K562 (cell line): ENCODE measurements around the gene SELENOO. TPM values are rescaled to one million over a fixed set of nuclear protein-coding genes. Genes with fewer than 3 reads are reported as not detected.

ENCODE experiments used
- ATAC-seq: fragments of 200-7000 bp; cut with Tn5 transposase; 3 replicates; pipeline ENCODE4 v1.9.1; 2020; ENCODE audit warnings: moderate library complexity
- BruUV-seq: library from RNA; stranded (reverse); fragments of 400-500 nt; replicated peaks from 2 replicates; lab custom pipeline; 2021; lab: Mats Ljungman, UMichigan
- CTCF ChIA-PET: fragments of 300-600 bp; formaldehyde crosslinking; extraction: SDS; loops from one replicate; lab custom pipeline; 2021; ENCODE audit warnings: low intra/inter-chr PET ratio; lab: Yijun Ruan, JAX
- POLR2A ChIA-PET: fragments of 300-600, 350-650 bp; sonication (Branson Sonifier 250); formaldehyde crosslinking; extraction: SDS; loops from one replicate; lab custom pipeline; 2021; ENCODE audit warnings: antibody characterized with exemption, inconsistent platforms; lab: Yijun Ruan, JAX
- DNase-seq, 4 experiments: peaks; one replicate each; pipeline versions ENCODE4 v3.0.0 to v3.0.0-alpha.2; 2011 to 2018; ENCODE audit warnings: low spot score in 3 of 4, mixed read lengths in 3 of 4; ENCODE audit errors: extremely low read depth in 1 of 4
- FAIRE-seq: peaks from 2 replicates; lab custom pipeline; 2011; peaks lifted over from hg19 to GRCh38; lab: Jason Lieb, UNC
- H2AFZ ChIP-seq: 2 replicates; pipeline ENCODE4 v1.6.0; 2011; ENCODE audit warnings: low read depth, low read length, control low read depth, inconsistent platforms
- H3K27ac ChIP-seq: fragments of 200-600 bp; 3 replicates; pipeline ENCODE4 v1.8.0; 2011; ENCODE audit warnings: low read depth, mild to moderate bottlenecking, control low read depth, inconsistent platforms, low read length, moderate library complexity, mixed read lengths; ENCODE audit errors: extremely low read depth
- H3K27me3 ChIP-seq, 2 experiments: fragments of 300-600 bp in 1 of 2; 2 replicates in 1 of 2; 3 replicates in 1 of 2; pipeline versions ENCODE4 v1.6.0 to v1.8.0; 2011; ENCODE audit warnings: inconsistent platforms in 2 of 2, low read length in 2 of 2, mild to moderate bottlenecking in 1 of 2, mixed read lengths in 1 of 2, moderate library complexity in 1 of 2; ENCODE audit not compliant: control insufficient read depth in 2 of 2, insufficient read depth in 2 of 2
- H3K36me3 ChIP-seq: fragments of 300-600 bp; 3 replicates; pipeline ENCODE4 v1.8.0; 2011; ENCODE audit warnings: mild to moderate bottlenecking, low read length, inconsistent platforms; ENCODE audit not compliant: control insufficient read depth, insufficient read depth
- H3K4me1 ChIP-seq, 2 experiments: fragments of 200-600 bp in 1 of 2; replicated peaks in 1 of 2; 2 replicates in 1 of 2; 3 replicates in 1 of 2; pipeline versions ENCODE4 v1.5.1 to v1.8.0; 2011; ENCODE audit warnings: inconsistent platforms in 2 of 2, low read length in 2 of 2, mild to moderate bottlenecking in 1 of 2, mixed read lengths in 1 of 2, moderate library complexity in 1 of 2; ENCODE audit not compliant: control insufficient read depth in 2 of 2, insufficient read depth in 2 of 2
- H3K4me2 ChIP-seq: 2 replicates; pipeline ENCODE4 v1.6.1; 2011; ENCODE audit warnings: low read length, control low read depth, inconsistent platforms, mixed read lengths; ENCODE audit not compliant: insufficient read depth
- H3K4me3 ChIP-seq: fragments of 200-600 bp; sonication (generic), shearing (Covaris generic); 2 replicates; pipeline ENCODE4 v1.5.1; 2016; ENCODE audit warnings: control low read depth, inconsistent platforms
- H3K79me2 ChIP-seq: fragments of 200-600 bp; 3 replicates; pipeline ENCODE4 v1.8.0; 2011; ENCODE audit warnings: low read length, inconsistent platforms; ENCODE audit not compliant: control insufficient read depth, insufficient read depth
- H3K9ac ChIP-seq, 2 experiments: 2 replicates each; pipeline versions ENCODE4 v1.6.0 to v1.6.1; 2011; ENCODE audit warnings: low read depth in 2 of 2, low read length in 2 of 2, control low read depth in 1 of 2, inconsistent platforms in 1 of 2, mild to moderate bottlenecking in 1 of 2, mixed read lengths in 1 of 2; ENCODE audit not compliant: insufficient read depth in 1 of 2
- H3K9me1 ChIP-seq: one replicate; pipeline ENCODE4 v1.6.0; 2011; ENCODE audit warnings: inconsistent platforms, mild to moderate bottlenecking, low read length, moderate library complexity; ENCODE audit not compliant: control insufficient read depth, insufficient read depth
- H3K9me3 ChIP-seq: replicated peaks from 2 replicates; pipeline ENCODE4 v1.5.1; 2011; ENCODE audit warnings: low read depth, low read length, inconsistent platforms; ENCODE audit not compliant: control insufficient read depth, insufficient read depth
- H4K20me1 ChIP-seq: replicated peaks from 2 replicates; pipeline ENCODE4 v1.6.1; 2011; ENCODE audit warnings: low read length, inconsistent platforms, mixed read lengths; ENCODE audit not compliant: control insufficient read depth, insufficient read depth
- BMI1 ChIP-seq: fragments of 150-350 bp; IDR thresholded peaks from 2 replicates; pipeline ENCODE4 v1.6.1; 2014; ENCODE audit warnings: low read length
- CEBPZ ChIP-seq: fragments of 150-350 bp; IDR thresholded peaks from 2 replicates; pipeline ENCODE4 v1.6.1; 2014; ENCODE audit warnings: low read depth, mild to moderate bottlenecking, low read length, borderline replicate concordance
- FOSL1 ChIP-seq: fragments of 200-800 bp; sonication (Bioruptor generic); conservative IDR thresholded peaks from 2 replicates; pipeline ENCODE4 v1.6.1; 2016; ENCODE audit warnings: missing genetic modification characterization, missing compliant biosample characterization
- FOXJ3 ChIP-seq: sonication (generic); formaldehyde crosslinking; IDR thresholded peaks from 2 replicates; pipeline ENCODE4 v1.4.0; 2020; ENCODE audit warnings: mild to moderate bottlenecking, missing genetic modification reagents
- GABPB1 ChIP-seq: sonication (generic); formaldehyde crosslinking; IDR thresholded peaks from 2 replicates; pipeline ENCODE4 v1.8.0; 2022; ENCODE audit warnings: mild to moderate bottlenecking, missing genetic modification reagents
- LARP7 ChIP-seq: fragments of 450-650 bp; IDR thresholded peaks from 2 replicates; pipeline ENCODE4 v1.6.1; 2016
- RAD51 ChIP-seq: fragments of 450-650 bp; IDR thresholded peaks from 2 replicates; pipeline ENCODE4 v1.7.1; 2016; ENCODE audit warnings: low read depth, mild to moderate bottlenecking, borderline replicate concordance
- SP2 ChIP-seq: IDR thresholded peaks from 2 replicates; pipeline ENCODE4 v1.6.1; 2011; ENCODE audit warnings: mild to moderate bottlenecking, low read depth, low read length, moderate library complexity; ENCODE audit not compliant: poor library complexity, severe bottlenecking; ENCODE audit errors: extremely low read depth
- U2AF1 ChIP-seq: fragments of 200-400 bp; formaldehyde crosslinking; optimal IDR thresholded peaks from 2 replicates; pipeline ENCODE3; 2017; ENCODE audit warnings: mild to moderate bottlenecking, low read depth, low read length, moderate library complexity
- ZNF511 ChIP-seq: sonication (generic); formaldehyde crosslinking; IDR thresholded peaks from 2 replicates; pipeline ENCODE4 v1.8.0; 2022; ENCODE audit warnings: mild to moderate bottlenecking, missing genetic modification reagents
- ZZZ3 ChIP-seq: fragments of 450-650 bp; IDR thresholded peaks from 2 replicates; pipeline ENCODE4 v1.6.1; 2016; ENCODE audit warnings: antibody characterized with exemption, mild to moderate bottlenecking, moderate library complexity
- WGBS: fragments of 100-300 bp; shearing (Covaris generic); methylation state at CpG from one replicate; pipeline ENCODE4 v1.1.6; 2016; ENCODE audit warnings: low coverage, mixed read lengths; ENCODE audit not compliant: insufficient coverage; ENCODE audit errors: missing lambda C conversion rate; 5-methylcytosine and 5-hydroxymethylcytosine counted together
- in situ Hi-C: fragments of 300-500 bp; cut with MboI; formaldehyde crosslinking; loops from 4 replicates; pipeline ENCODE4 v1.15.0; 2018; ENCODE audit warnings: inconsistent platforms, mixed read lengths
- intact Hi-C: fragments of 100-400 bp; cut with micrococcal nuclease; formaldehyde crosslinking; loops from 2 replicates; pipeline ENCODE4 v1.14.2; 2022
- polyA plus RNA-seq, 8 experiments: library from polyadenylated mRNA; depleted of rRNA in 4 of 8; stranded (reverse) in 5 of 8; unstranded in 3 of 8; fragments of >200 nt; fragmentation: Nextera tagmentation in 2 of 8; fragmentation: Illumina TruSeq in 1 of 8; extraction: Ambion mirVana in 2 of 8; extraction: Trizol in 1 of 8; gene quantifications; 2 replicates each; pipeline versions ENCODE4 v1.2.1 to v1.2.3, GENCODE V29; 2011 to 2014; ENCODE audit warnings: inconsistent platforms in 1 of 8, missing spikeins in 1 of 8
- total RNA-seq, 7 experiments: library from RNA; depleted of rRNA in 6 of 7; stranded (reverse); fragments of >200 nt in 6 of 7; fragmentation: Illumina TruSeq in 2 of 7; extraction: Trizol in 2 of 7; gene quantifications; 2 replicates each; pipeline versions ENCODE4 v1.2.1 to v1.2.3, GENCODE V29; 2011 to 2021; ENCODE audit warnings: low replicate concordance in 1 of 7
- TF ChIP-seq, protein P1 (sequence below): conservative IDR thresholded peaks from 2 replicates; pipeline ENCODE4 v1.6.1; 2011; ENCODE audit warnings: low read depth, mild to moderate bottlenecking, low read length; ENCODE audit not compliant: control insufficient read depth
- TF ChIP-seq, protein P2 (sequence below), 2 experiments: fragments of 450-650 bp in 1 of 2; IDR thresholded peaks; 2 replicates each; pipeline ENCODE4 v1.6.1; 2011 to 2017; ENCODE audit warnings: low read depth in 2 of 2, antibody characterized with exemption in 1 of 2, borderline replicate concordance in 1 of 2, low read length in 1 of 2, mild to moderate bottlenecking in 1 of 2, mixed read lengths in 1 of 2; ENCODE audit not compliant: control insufficient read depth in 1 of 2

SELENOO gene
- total and polyA plus RNA-seq, 9 of the 15 experiments (the other 6 are each of a cell fraction or from before 2014, with no cell fraction given): 0.37 to 24.9 (median 8.3) TPM

- H3K79me2 ChIP-seq: peaks cover under 1% of the 10 kb centered on the region; the same call in 1 of the 3 replicates
- TF ChIP-seq ZZZ3 (no peak), U2AF1 (no peak), BMI1 (no peak), RAD51 (no peak), FOXJ3 (CRISPR knock-in tag) (no peak), LARP7 (no peak), GABPB1 (CRISPR knock-in tag) (no peak), ZNF511 (CRISPR knock-in tag) (no peak), FOSL1 (tag) (no peak), SP2 (no peak), CEBPZ (no peak)
- TF ChIP-seq, protein P1, sequence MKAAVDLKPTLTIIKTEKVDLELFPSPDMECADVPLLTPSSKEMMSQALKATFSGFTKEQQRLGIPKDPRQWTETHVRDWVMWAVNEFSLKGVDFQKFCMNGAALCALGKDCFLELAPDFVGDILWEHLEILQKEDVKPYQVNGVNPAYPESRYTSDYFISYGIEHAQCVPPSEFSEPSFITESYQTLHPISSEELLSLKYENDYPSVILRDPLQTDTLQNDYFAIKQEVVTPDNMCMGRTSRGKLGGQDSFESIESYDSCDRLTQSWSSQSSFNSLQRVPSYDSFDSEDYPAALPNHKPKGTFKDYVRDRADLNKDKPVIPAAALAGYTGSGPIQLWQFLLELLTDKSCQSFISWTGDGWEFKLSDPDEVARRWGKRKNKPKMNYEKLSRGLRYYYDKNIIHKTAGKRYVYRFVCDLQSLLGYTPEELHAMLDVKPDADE: no peak
- TF ChIP-seq, protein P2, sequence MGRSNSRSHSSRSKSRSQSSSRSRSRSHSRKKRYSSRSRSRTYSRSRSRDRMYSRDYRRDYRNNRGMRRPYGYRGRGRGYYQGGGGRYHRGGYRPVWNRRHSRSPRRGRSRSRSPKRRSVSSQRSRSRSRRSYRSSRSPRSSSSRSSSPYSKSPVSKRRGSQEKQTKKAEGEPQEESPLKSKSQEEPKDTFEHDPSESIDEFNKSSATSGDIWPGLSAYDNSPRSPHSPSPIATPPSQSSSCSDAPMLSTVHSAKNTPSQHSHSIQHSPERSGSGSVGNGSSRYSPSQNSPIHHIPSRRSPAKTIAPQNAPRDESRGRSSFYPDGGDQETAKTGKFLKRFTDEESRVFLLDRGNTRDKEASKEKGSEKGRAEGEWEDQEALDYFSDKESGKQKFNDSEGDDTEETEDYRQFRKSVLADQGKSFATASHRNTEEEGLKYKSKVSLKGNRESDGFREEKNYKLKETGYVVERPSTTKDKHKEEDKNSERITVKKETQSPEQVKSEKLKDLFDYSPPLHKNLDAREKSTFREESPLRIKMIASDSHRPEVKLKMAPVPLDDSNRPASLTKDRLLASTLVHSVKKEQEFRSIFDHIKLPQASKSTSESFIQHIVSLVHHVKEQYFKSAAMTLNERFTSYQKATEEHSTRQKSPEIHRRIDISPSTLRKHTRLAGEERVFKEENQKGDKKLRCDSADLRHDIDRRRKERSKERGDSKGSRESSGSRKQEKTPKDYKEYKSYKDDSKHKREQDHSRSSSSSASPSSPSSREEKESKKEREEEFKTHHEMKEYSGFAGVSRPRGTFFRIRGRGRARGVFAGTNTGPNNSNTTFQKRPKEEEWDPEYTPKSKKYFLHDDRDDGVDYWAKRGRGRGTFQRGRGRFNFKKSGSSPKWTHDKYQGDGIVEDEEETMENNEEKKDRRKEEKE (IDR thresholded peaks at IDR 0.05; ENCODE audit: borderline replicate concordance in 1 of 2, control insufficient read depth in 1 of 2, low read depth in 2 of 2, low read length in 1 of 2): no peak
- TF ChIP-seq, all 486 proteins: peak for 0
- ChIA-PET POLR2A (no interaction called here), CTCF (no interaction called here)
- no peaks in the 10 kb centered on the region for H3K9me3 ChIP-seq
- peaks cover 0 to 57% of the 10 kb centered on the region in 2 experiments; a peak in 3 of 5 replicates for H3K4me1 ChIP-seq
- no TSS peak for BruUV-seq
- 81% methylated on average over 13 of the region's 27 CpGs for WGBS
- H2AFZ ChIP-seq: no peak overlapping the region
- H4K20me1 ChIP-seq: no peaks in the 10 kb centered on the region
- FAIRE-seq (no peak), DNase-seq (no peak), ATAC-seq (no peak)
- in situ Hi-C loops (no loop called here), intact Hi-C loops (no loop called here)
- H3K4me3 ChIP-seq: no peak overlapping the region
- no peak overlapping the region for H3K4me2 ChIP-seq
- H3K36me3 ChIP-seq: no peaks in the 10 kb centered on the region
- H3K27me3 ChIP-seq: no peaks in the 10 kb centered on the region
- no peak overlapping the region for H3K9ac ChIP-seq
- no peak overlapping the region for H3K27ac ChIP-seq
- H3K9me1 ChIP-seq: no peaks in the 10 kb centered on the region
These were observed 19.9 kb upstream of the SELENOO start for GRCh38 chr22:50180727-50181521.
